Transverse colon (tissue), 4 donors: Measurements from ENCODE around the gene PHLDA3. TPM values are rescaled to one million over a fixed set of nuclear protein-coding genes. Genes with fewer than 3 reads are reported as not detected.
A peak's percentile ranks its signal among the peaks of the same experiment; 100 is the strongest.

Experiments
- DNase-seq: peaks from one replicate; pipeline ENCODE4 v3.0.0-alpha.2; 2019
- H3K27ac ChIP-seq, 4 donors: fragments of 200-600 bp; sonication (generic); 2 replicates each; pipeline ENCODE4 v1.5.1; 2016 to 2018; ENCODE audit warnings: inconsistent platforms in 4 of 4
- H3K27me3 ChIP-seq: fragments of 200-600 bp; sonication (generic); 2 replicates; pipeline ENCODE4 v1.5.1; 2017; ENCODE audit warnings: inconsistent platforms
- H3K36me3 ChIP-seq, 4 donors: fragments of 200-600 bp; sonication (generic); 2 replicates each; pipeline ENCODE4 v1.5.1; 2017 to 2019; ENCODE audit warnings: inconsistent platforms in 4 of 4
- H3K4me1 ChIP-seq, 4 donors: fragments of 200-600 bp; sonication (generic); 2 replicates each; pipeline ENCODE4 v1.5.1; 2017 to 2020; ENCODE audit warnings: inconsistent platforms in 4 of 4
- H3K4me3 ChIP-seq, 4 donors: fragments of 200-600 bp; sonication (generic); 1 replicate in 1 of 4; 2 replicates in 3 of 4; pipeline versions ENCODE4 v1.5.1 to v1.6.1; 2017 to 2019; ENCODE audit warnings: inconsistent platforms in 4 of 4
- H3K9me3 ChIP-seq, 2 donors: fragments of 200-600 bp; sonication (generic); 2 replicates each; pipeline ENCODE4 v1.5.1; 2017 to 2019; ENCODE audit warnings: inconsistent platforms in 2 of 2
- CTCF ChIP-seq, 5 experiments: fragments of 200-600 bp in 3 of 5; fragments of 450-650 bp in 2 of 5; sonication (generic) in 3 of 5; IDR thresholded peaks; 1 replicate in 2 of 5; 2 replicates in 3 of 5; pipeline ENCODE4 v1.5.1; 2016 to 2017; ENCODE audit warnings: antibody characterized with exemption in 5 of 5, inconsistent platforms in 3 of 5, mild to moderate bottlenecking in 2 of 5, moderate library complexity in 1 of 5
- EP300 ChIP-seq: sonication (generic); formaldehyde crosslinking; IDR thresholded peaks from one replicate; pipeline ENCODE4 v1.6.1; 2017; ENCODE audit warnings: antibody characterized with exemption, low read depth
- POLR2A ChIP-seq: fragments of 450-650 bp; IDR thresholded peaks from one replicate; pipeline ENCODE4 v1.6.1; 2016; ENCODE audit warnings: antibody characterized with exemption, mild to moderate bottlenecking, moderate library complexity
- POLR2AphosphoS5 ChIP-seq, 3 donors: sonication (generic); formaldehyde crosslinking; IDR thresholded peaks; one replicate each; pipeline ENCODE4 v1.6.1; 2016; ENCODE audit warnings: antibody characterized with exemption in 3 of 3
- WGBS, 2 donors: methylation state at CpG; one replicate each; pipeline ENCODE4 v1.1.5; 2018; ENCODE audit warnings: low coverage in 1 of 2; 5-methylcytosine and 5-hydroxymethylcytosine counted together
- in situ Hi-C, 4 donors: fragments of 200-750 bp; cut with MboI; loops; one replicate each; pipeline versions ENCODE4 v1.15.0 to v1.15.1; 2017; ENCODE audit warnings: low sequenced_read_pairs in 3 of 4, low pct_ligation_motif_present in 1 of 4, low pct_unique_long_range_greater_than_20kb in 1 of 4
- intact Hi-C: fragments of 100-400 bp; cut with DNase I; formaldehyde crosslinking; loops from one replicate; pipeline ENCODE4 v1.15.1; 2023; ENCODE audit warnings: low total_unique reads
- total RNA-seq, 4 donors: library from RNA; depleted of rRNA; stranded (reverse); fragments of >200 nt; gene quantifications; one replicate each; pipeline ENCODE4 v1.1.0, GENCODE V29; 2016

Gene PHLDA3
- 10 to 100 TPM; 19.4 to 47.6 (median 31.5) TPM for total RNA-seq

GRCh38 chr1:201468844-201469644, at the start of gene PHLDA3:
Gene PHLDA3 (minus strand): TSS chr1:201469188. CDS start chr1:201468786, 402 bp downstream.
- H3K27me3 ChIP-seq, result peaks cover 26% of the 10 kb centered on the region
- H3K4me1 ChIP-seq, result peaks cover 15 to 40% (median 33%) of the 10 kb centered on the region in 4 donors
- intact Hi-C loops (no loop called here), in situ Hi-C loops (no loop called here)
- peak; percentile 81 for DNase-seq
- TF ChIP-seq POLR2A (peak; percentile 79), EP300 (no peak), POLR2AphosphoS5 (IDR thresholded peaks at IDR 0.05) (peak; percentile 84 to 95 (median 85)), CTCF (IDR thresholded peaks at IDR 0.05) (peak in 1 of 5 experiments; percentile 23)
- WGBS, 2 donors, result 2% methylated on average over 47 of the region's 76 CpGs; no CpG with 5 or more reads in 1 of the 2 donors
- H3K27ac ChIP-seq, result peak within 1 kb of the TSS; percentile 89 to 98 (median 94)
- H3K9me3 ChIP-seq, result no peaks in the 10 kb centered on the region
- H3K36me3 ChIP-seq, result peaks cover 0 to 4% (median 0%) of the 10 kb centered on the region in 4 donors
- peak within 1 kb of the TSS; percentile 61 to 70 (median 69) for H3K4me3 ChIP-seq

GRCh38 chr1:201518071-201518470, 49.1 kb upstream of the PHLDA3 start:
- in situ Hi-C loops, result no loop called here
- DNase-seq, result no peak
- Histone ChIP-seq H3K27me3 (no peaks in the 10 kb centered on the region), H3K9me3 (no peaks in the 10 kb centered on the region), H3K4me3 (no peak overlapping the region), H3K27ac (no peak overlapping the region), H3K36me3 (no peaks in the 10 kb centered on the region), H3K4me1 (peaks cover 0 to 6% (median 3%) of the 10 kb centered on the region in 4 donors)
- intact Hi-C loops, result no loop called here
- TF ChIP-seq POLR2AphosphoS5 (IDR thresholded peaks at IDR 0.05) (no peak), CTCF (IDR thresholded peaks at IDR 0.05) (no peak), POLR2A (no peak), EP300 (no peak)
- WGBS, 2 donors, result 80 to 88% methylated on average over 2 to 5 of the region's 5 CpGs

- DNase-seq, result peak; percentile 59
Measured at GRCh38 chr1:201517631-201518030, 48.6 kb upstream of the PHLDA3 start.

More at GRCh38 chr1:201517631-201518030, 48.6 kb upstream of the PHLDA3 start:
- Histone ChIP-seq H3K9me3 (no peaks in the 10 kb centered on the region), H3K27ac (no peak overlapping the region), H3K27me3 (no peaks in the 10 kb centered on the region), H3K4me1 (peaks cover 0 to 9% (median 7%) of the 10 kb centered on the region in 4 donors), H3K36me3 (no peaks in the 10 kb centered on the region), H3K4me3 (no peak overlapping the region)
- in situ Hi-C loops (no loop called here), intact Hi-C loops (no loop called here)
- WGBS, 2 donors, result 38 to 63% methylated on average over 1 to 7 of the region's 7 CpGs
- TF ChIP-seq EP300 (no peak), POLR2A (no peak), POLR2AphosphoS5 (IDR thresholded peaks at IDR 0.05) (no peak), CTCF (IDR thresholded peaks at IDR 0.05) (no peak)
